ENCODE results near the gene TOP2B.

The TOP2B gene

GRCh38 chr3:25664812-25665314, at the start of gene TOP2B:
TOP2B (minus strand) TSS chr3:25664907; CDS start chr3:25664297, 610 bp downstream.
- TF ChIP-seq CTCF (IDR thresholded peaks at IDR 0.05; ENCODE audit: insufficient read depth, low read depth, low read length, missing control alignments): no peak
- peak within 1 kb of the TSS; percentile 80 for H3K4me3 ChIP-seq (ENCODE audit: low read length)
- peak; percentile 97 for DNase-seq (ENCODE audit: low read depth)

- DNase-seq (ENCODE audit: low read depth): peak; percentile 86
- no peak for TF ChIP-seq CTCF (IDR thresholded peaks at IDR 0.05; ENCODE audit: insufficient read depth, low read depth, low read length, missing control alignments)
- H3K4me3 ChIP-seq (ENCODE audit: low read length): no peak overlapping the region
Measured at GRCh38 chr3:25713341-25713985, 48.8 kb upstream of the TOP2B start.

- DNase-seq (ENCODE audit: low read depth): no peak
- H3K4me3 ChIP-seq (ENCODE audit: low read length): no peak overlapping the region
- no peak for TF ChIP-seq CTCF (IDR thresholded peaks at IDR 0.05; ENCODE audit: insufficient read depth, low read depth, low read length, missing control alignments)
Measured at GRCh38 chr3:25711090-25711489, 46.4 kb upstream of the TOP2B start.

- DNase-seq (ENCODE audit: low read depth): no peak
- no peak overlapping the region for H3K4me3 ChIP-seq (ENCODE audit: low read length)
- TF ChIP-seq CTCF (IDR thresholded peaks at IDR 0.05; ENCODE audit: insufficient read depth, low read depth, low read length, missing control alignments): no peak
Measured at GRCh38 chr3:25708036-25708435, 43.3 kb upstream of the TOP2B start.

GRCh38 chr3:25707268-25707926, 42.7 kb upstream of the TOP2B start:
- no peak overlapping the region for H3K4me3 ChIP-seq (ENCODE audit: low read length)
- no peak for DNase-seq (ENCODE audit: low read depth)
- no peak for TF ChIP-seq CTCF (IDR thresholded peaks at IDR 0.05; ENCODE audit: insufficient read depth, low read depth, low read length, missing control alignments)

GRCh38 chr3:25706213-25706612, 41.5 kb upstream of the TOP2B start:
- no peak overlapping the region for H3K4me3 ChIP-seq (ENCODE audit: low read length)
- no peak for TF ChIP-seq CTCF (IDR thresholded peaks at IDR 0.05; ENCODE audit: insufficient read depth, low read depth, low read length, missing control alignments)
- no peak for DNase-seq (ENCODE audit: low read depth)

All from epithelial cell of esophagus (primary cell).